K562 (cell line): ENCODE measurements around the gene MIEF1. TPM values are rescaled to one million over a fixed set of nuclear protein-coding genes. Genes with fewer than 3 reads are reported as not detected.

Experiments used
- CCAR2 ChIP-seq: fragments of 200-400 bp; formaldehyde crosslinking; IDR thresholded peaks from 2 replicates; pipeline ENCODE4 v1.6.1; 2017; ENCODE audit warnings: mild to moderate bottlenecking, low read depth, low read length
- CHD4 ChIP-seq: fragments of 200-600 bp; sonication (generic); IDR thresholded peaks from 3 replicates; pipeline ENCODE4 v1.6.1; 2012; ENCODE audit warnings: low read depth, mild to moderate bottlenecking, mixed read lengths, low read length, inconsistent platforms; ENCODE audit not compliant: insufficient read depth, insufficient replicate concordance, poor library complexity, severe bottlenecking
- CREBBP ChIP-seq: IDR thresholded peaks from one replicate; pipeline ENCODE4 v1.6.1; 2012; ENCODE audit warnings: low read depth, mild to moderate bottlenecking, control low read depth, inconsistent platforms, low read length
- ELF1 ChIP-seq: fragments of 200-800 bp; sonication (Bioruptor generic); IDR thresholded peaks from 2 replicates; pipeline ENCODE4 v1.6.1; 2016; ENCODE audit warnings: missing genetic modification characterization, missing compliant biosample characterization
- NFYB ChIP-seq: IDR thresholded peaks from 2 replicates; pipeline ENCODE4 v1.6.1; 2011; ENCODE audit warnings: mild to moderate bottlenecking, moderate library complexity; ENCODE audit not compliant: insufficient read length; ENCODE audit errors: extremely low read depth
- PTBP1 ChIP-seq: fragments of 200-400 bp; formaldehyde crosslinking; IDR thresholded peaks from 2 replicates; pipeline ENCODE4 v1.6.1; 2017; ENCODE audit warnings: low read depth, low read length
- RBM34 ChIP-seq: fragments of 200-400 bp; formaldehyde crosslinking; IDR thresholded peaks from 2 replicates; pipeline ENCODE4 v1.6.1; 2018; ENCODE audit warnings: low read length, borderline replicate concordance; ENCODE audit not compliant: insufficient read depth
- TRIM24 ChIP-seq, 2 experiments: fragments of 450-650 bp; IDR thresholded peaks; 2 replicates each; pipeline ENCODE4 v1.6.1; 2016
- ZC3H4 ChIP-seq: sonication (generic); formaldehyde crosslinking; IDR thresholded peaks from 2 replicates; pipeline ENCODE4 v1.9.0; 2021; ENCODE audit warnings: missing genetic modification reagents, borderline replicate concordance
- ZNF586 ChIP-seq: fragments of 450-650 bp; formaldehyde crosslinking; conservative IDR thresholded peaks from 2 replicates; pipeline ENCODE4 v1.4.0; 2020; ENCODE audit warnings: mild to moderate bottlenecking, moderate library complexity
- ZNF696 ChIP-seq: fragments of 250-450 bp; sonication (Bioruptor Pico); conservative IDR thresholded peaks from 2 replicates; pipeline ENCODE4 v1.4.0; 2020; ENCODE audit warnings: mild to moderate bottlenecking, moderate library complexity
- ZNF699 ChIP-seq: fragments of 250-450 bp; sonication (Bioruptor Pico); IDR thresholded peaks from 2 replicates; pipeline ENCODE4 v1.8.0; 2021; ENCODE audit warnings: mild to moderate bottlenecking, moderate library complexity; ENCODE audit not compliant: insufficient replicate concordance
- ZNF707 ChIP-seq: fragments of 250-450 bp; sonication (Bioruptor Pico); conservative IDR thresholded peaks from 2 replicates; pipeline ENCODE4 v1.8.0; 2022; ENCODE audit warnings: inconsistent platforms, mild to moderate bottlenecking, moderate library complexity
- ZNF780A ChIP-seq: fragments of 250-450 bp; sonication (Bioruptor Pico); IDR thresholded peaks from 2 replicates; pipeline ENCODE4 v1.5.0; 2021; ENCODE audit warnings: mild to moderate bottlenecking
- polyA plus RNA-seq, 8 experiments: library from polyadenylated mRNA; depleted of rRNA in 4 of 8; stranded (reverse) in 5 of 8; unstranded in 3 of 8; fragments of >200 nt; fragmentation: Nextera tagmentation in 2 of 8; fragmentation: Illumina TruSeq in 1 of 8; extraction: Ambion mirVana in 2 of 8; extraction: Trizol in 1 of 8; gene quantifications; 2 replicates each; pipeline versions ENCODE4 v1.2.1 to v1.2.3, GENCODE V29; 2011 to 2014; ENCODE audit warnings: inconsistent platforms in 1 of 8, missing spikeins in 1 of 8
- total RNA-seq, 7 experiments: library from RNA; depleted of rRNA in 6 of 7; stranded (reverse); fragments of >200 nt in 6 of 7; fragmentation: Illumina TruSeq in 2 of 7; extraction: Trizol in 2 of 7; gene quantifications; 2 replicates each; pipeline versions ENCODE4 v1.2.1 to v1.2.3, GENCODE V29; 2011 to 2021; ENCODE audit warnings: low replicate concordance in 1 of 7
- TF ChIP-seq, protein P1 (sequence below): fragments of 200-800 bp; sonication (Bioruptor generic); IDR thresholded peaks from 2 replicates; pipeline ENCODE4 v1.6.1; 2017; ENCODE audit warnings: missing genetic modification characterization, missing compliant biosample characterization
- TF ChIP-seq, protein P2 (sequence below): fragments of 250-450 bp; sonication (Bioruptor Pico); IDR thresholded peaks from 2 replicates; pipeline ENCODE4 v1.8.0; 2021; ENCODE audit warnings: borderline replicate concordance, mild to moderate bottlenecking, moderate library complexity; ENCODE audit not compliant: poor library complexity, severe bottlenecking
- TF ChIP-seq, protein P3 (sequence below), 2 experiments: fragments of 450-650 bp in 1 of 2; IDR thresholded peaks; 2 replicates each; pipeline ENCODE4 v1.6.1; 2011 to 2017; ENCODE audit warnings: low read depth in 2 of 2, antibody characterized with exemption in 1 of 2, borderline replicate concordance in 1 of 2, low read length in 1 of 2, mild to moderate bottlenecking in 1 of 2, mixed read lengths in 1 of 2; ENCODE audit not compliant: control insufficient read depth in 1 of 2
- TF ChIP-seq, protein P4 (sequence below), 2 experiments: fragments of 450-650 bp; IDR thresholded peaks; 2 replicates each; pipeline ENCODE4 v1.6.1; 2016
- TF ChIP-seq, protein P5 (sequence below): fragments of 450-650 bp; conservative IDR thresholded peaks from 2 replicates; pipeline ENCODE4 v1.6.1; 2016; ENCODE audit warnings: missing genetic modification characterization, low read depth, mild to moderate bottlenecking, missing compliant biosample characterization, moderate library complexity

MIEF1 gene
- total and polyA plus RNA-seq, 9 of the 15 experiments (the other 6 are each of a cell fraction or from before 2014, with no cell fraction given) = 10.9 to 51.8 (median 25.5) TPM

DNA sequence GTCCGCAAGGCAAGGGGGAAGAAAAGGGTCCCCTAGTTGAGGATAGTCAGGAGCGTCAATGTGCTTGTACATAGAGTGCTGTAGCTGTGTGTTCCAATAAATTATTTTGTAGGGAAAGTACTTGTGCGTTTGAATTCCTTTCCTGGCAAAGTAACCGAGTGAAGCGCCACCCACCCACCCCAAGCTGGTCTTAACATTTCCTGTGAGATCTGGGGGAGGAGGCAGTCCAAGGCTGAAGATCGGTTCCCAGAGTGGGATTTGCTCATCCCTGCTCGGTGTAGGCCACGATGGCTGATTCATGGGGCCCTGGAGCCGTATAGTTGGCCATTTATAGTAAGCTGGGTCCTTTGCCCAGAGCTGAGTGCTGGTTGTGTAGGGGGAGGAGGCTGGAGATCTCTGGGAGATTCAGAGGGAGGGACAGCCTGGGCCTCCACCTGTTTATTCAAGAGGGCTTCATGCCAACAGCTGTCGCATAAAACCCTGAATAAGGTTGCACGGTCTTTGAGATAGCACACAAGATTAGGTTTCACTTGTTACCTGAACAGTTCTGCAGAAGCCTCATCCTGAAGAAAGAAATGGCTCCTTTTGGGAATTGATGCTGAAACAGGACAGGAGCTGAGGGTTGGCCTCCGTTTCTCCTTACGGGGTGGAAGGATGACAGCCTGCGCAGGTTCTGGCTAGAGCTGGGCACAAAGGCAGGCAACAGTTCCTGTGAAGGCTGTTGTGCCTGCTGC, 20.6 kb downstream of the MIEF1 start (continued):
- TF ChIP-seq, protein P1, sequence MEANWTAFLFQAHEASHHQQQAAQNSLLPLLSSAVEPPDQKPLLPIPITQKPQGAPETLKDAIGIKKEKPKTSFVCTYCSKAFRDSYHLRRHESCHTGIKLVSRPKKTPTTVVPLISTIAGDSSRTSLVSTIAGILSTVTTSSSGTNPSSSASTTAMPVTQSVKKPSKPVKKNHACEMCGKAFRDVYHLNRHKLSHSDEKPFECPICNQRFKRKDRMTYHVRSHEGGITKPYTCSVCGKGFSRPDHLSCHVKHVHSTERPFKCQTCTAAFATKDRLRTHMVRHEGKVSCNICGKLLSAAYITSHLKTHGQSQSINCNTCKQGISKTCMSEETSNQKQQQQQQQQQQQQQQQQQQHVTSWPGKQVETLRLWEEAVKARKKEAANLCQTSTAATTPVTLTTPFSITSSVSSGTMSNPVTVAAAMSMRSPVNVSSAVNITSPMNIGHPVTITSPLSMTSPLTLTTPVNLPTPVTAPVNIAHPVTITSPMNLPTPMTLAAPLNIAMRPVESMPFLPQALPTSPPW (CRISPR knock-in tag) = peak; percentile 29; the same call in 1 of the 2 replicates
- TF ChIP-seq ZC3H4 (CRISPR knock-in tag) = no peak
- TF ChIP-seq ELF1 (tag) = no peak
- TF ChIP-seq, protein P2, sequence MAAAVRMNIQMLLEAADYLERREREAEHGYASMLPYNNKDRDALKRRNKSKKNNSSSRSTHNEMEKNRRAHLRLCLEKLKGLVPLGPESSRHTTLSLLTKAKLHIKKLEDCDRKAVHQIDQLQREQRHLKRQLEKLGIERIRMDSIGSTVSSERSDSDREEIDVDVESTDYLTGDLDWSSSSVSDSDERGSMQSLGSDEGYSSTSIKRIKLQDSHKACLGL (CRISPR knock-in tag) = no peak
- TF ChIP-seq ZNF699 = no peak
- TF ChIP-seq CHD4 = no peak
- TF ChIP-seq, protein P3, sequence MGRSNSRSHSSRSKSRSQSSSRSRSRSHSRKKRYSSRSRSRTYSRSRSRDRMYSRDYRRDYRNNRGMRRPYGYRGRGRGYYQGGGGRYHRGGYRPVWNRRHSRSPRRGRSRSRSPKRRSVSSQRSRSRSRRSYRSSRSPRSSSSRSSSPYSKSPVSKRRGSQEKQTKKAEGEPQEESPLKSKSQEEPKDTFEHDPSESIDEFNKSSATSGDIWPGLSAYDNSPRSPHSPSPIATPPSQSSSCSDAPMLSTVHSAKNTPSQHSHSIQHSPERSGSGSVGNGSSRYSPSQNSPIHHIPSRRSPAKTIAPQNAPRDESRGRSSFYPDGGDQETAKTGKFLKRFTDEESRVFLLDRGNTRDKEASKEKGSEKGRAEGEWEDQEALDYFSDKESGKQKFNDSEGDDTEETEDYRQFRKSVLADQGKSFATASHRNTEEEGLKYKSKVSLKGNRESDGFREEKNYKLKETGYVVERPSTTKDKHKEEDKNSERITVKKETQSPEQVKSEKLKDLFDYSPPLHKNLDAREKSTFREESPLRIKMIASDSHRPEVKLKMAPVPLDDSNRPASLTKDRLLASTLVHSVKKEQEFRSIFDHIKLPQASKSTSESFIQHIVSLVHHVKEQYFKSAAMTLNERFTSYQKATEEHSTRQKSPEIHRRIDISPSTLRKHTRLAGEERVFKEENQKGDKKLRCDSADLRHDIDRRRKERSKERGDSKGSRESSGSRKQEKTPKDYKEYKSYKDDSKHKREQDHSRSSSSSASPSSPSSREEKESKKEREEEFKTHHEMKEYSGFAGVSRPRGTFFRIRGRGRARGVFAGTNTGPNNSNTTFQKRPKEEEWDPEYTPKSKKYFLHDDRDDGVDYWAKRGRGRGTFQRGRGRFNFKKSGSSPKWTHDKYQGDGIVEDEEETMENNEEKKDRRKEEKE (IDR thresholded peaks at IDR 0.05; ENCODE audit: borderline replicate concordance in 1 of 2, control insufficient read depth in 1 of 2, low read depth in 2 of 2, low read length in 1 of 2) = peak in 1 of 2 experiments; percentile 26; a peak in 1 of 4 replicates
- no peak for TF ChIP-seq ZNF586 (CRISPR knock-in tag)
- no peak for TF ChIP-seq RBM34
- TF ChIP-seq ZNF707 (CRISPR knock-in tag) = no peak
- no peak for TF ChIP-seq ZNF780A (CRISPR knock-in tag)
- no peak for TF ChIP-seq PTBP1
- TF ChIP-seq TRIM24 (IDR thresholded peaks at IDR 0.05) = no peak
- no peak for TF ChIP-seq ZNF696 (CRISPR knock-in tag)
- TF ChIP-seq CCAR2 = no peak
- TF ChIP-seq, protein P4, sequence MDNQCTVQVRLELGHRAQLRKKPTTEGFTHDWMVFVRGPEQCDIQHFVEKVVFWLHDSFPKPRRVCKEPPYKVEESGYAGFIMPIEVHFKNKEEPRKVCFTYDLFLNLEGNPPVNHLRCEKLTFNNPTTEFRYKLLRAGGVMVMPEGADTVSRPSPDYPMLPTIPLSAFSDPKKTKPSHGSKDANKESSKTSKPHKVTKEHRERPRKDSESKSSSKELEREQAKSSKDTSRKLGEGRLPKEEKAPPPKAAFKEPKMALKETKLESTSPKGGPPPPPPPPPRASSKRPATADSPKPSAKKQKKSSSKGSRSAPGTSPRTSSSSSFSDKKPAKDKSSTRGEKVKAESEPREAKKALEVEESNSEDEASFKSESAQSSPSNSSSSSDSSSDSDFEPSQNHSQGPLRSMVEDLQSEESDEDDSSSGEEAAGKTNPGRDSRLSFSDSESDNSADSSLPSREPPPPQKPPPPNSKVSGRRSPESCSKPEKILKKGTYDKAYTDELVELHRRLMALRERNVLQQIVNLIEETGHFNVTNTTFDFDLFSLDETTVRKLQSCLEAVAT (IDR thresholded peaks at IDR 0.05) = peak in 1 of 2 experiments; percentile 23; a peak in 2 of 4 replicates
- TF ChIP-seq, protein P5, sequence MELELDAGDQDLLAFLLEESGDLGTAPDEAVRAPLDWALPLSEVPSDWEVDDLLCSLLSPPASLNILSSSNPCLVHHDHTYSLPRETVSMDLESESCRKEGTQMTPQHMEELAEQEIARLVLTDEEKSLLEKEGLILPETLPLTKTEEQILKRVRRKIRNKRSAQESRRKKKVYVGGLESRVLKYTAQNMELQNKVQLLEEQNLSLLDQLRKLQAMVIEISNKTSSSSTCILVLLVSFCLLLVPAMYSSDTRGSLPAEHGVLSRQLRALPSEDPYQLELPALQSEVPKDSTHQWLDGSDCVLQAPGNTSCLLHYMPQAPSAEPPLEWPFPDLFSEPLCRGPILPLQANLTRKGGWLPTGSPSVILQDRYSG = no peak
- TF ChIP-seq NFYB = no peak
- TF ChIP-seq CREBBP = no peak
